Suppressor macrophage treated with lipopolysaccharide for 4 hours (primary cell): ENCODE data around the gene PLSCR1.

Experiments
- DNase-seq: peaks from one replicate; pipeline ENCODE4 v3.0.0-alpha.2; 2020

The PLSCR1 gene, protein sequence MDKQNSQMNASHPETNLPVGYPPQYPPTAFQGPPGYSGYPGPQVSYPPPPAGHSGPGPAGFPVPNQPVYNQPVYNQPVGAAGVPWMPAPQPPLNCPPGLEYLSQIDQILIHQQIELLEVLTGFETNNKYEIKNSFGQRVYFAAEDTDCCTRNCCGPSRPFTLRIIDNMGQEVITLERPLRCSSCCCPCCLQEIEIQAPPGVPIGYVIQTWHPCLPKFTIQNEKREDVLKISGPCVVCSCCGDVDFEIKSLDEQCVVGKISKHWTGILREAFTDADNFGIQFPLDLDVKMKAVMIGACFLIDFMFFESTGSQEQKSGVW

GRCh38 chr3:146544002-146544928, at the start of gene PLSCR1:
PLSCR1 (minus strand) TSS chr3:146544607; CDS start chr3:146536552, 8,055 bp downstream.
- DNase-seq = peak; percentile 100

DNA sequence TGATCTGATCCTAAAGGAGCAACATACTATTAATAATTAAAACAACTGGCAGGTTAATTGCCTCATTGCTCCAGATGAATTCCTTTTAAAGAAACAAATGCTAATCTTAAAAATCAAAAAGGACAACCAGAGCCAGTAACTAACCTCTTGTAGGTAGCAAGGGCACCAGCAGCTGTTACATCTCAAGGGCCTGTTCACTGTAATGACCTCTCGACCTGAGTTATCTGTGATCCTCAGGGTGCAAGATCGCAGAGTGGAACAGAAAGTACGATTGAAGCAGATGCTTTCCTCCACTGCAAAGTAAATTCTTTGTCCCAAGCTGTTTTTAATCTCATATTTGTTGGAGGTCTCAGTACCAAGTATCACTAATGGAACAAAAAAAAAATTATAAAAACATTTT, 49.4 kb upstream of the PLSCR1 start:
- no peak for DNase-seq

GRCh38 chr3:146590521-146590920, 46.1 kb upstream of the PLSCR1 start:
- no peak for DNase-seq

- DNase-seq = peak; percentile 47
Observed at GRCh38 chr3:146589899-146590508, 45.6 kb upstream of the PLSCR1 start.

DNA sequence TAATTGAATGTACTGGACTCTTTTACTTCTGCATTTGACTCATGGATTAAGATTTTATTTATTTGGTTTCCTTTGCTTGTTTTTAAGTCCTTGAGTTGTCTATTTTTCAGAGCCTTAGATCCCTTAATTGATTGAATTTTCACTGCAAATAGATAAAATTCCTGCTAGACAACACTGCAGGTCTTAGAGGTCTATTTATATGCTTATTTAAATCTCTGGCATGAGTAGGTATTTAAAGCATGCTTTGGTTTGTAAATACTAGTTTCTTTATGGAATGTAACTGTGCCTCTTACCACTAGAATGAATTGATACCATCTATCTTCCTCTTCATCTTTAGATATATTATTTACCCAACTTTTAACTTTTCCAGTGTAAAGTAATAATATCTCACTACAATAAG, 40.7 kb upstream of the PLSCR1 start:
- no peak for DNase-seq

DNA sequence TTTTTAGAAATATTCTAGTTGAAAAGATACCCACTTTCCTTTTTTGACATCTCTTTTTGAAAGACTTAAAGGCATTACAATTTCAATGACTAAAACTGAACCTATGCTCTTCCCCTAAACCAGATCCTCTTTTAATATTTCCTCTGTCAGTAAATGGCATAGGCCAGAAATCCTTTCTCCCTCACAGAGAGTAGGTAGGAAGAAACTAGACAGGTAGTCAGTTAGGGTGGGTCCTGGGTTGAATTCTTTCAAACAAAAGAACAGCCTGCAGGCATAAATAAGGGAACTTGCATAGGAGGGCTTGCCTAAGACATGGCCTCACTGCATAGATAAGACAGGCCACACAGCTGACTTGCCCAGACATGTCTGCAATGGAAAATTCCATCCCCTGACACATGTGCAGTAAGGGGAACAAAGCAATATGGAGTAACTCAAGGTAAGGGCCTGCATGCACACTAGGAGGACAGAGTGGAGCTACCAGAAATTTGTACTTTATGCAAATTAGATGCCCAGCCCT, 37.6 kb upstream of the PLSCR1 start:
- peak; percentile 36 for DNase-seq

- DNase-seq = no peak
Observed at GRCh38 chr3:146581080-146581601, 36.7 kb upstream of the PLSCR1 start.

- peak; percentile 75 for DNase-seq
Observed at GRCh38 chr3:146577662-146578061, 33.3 kb upstream of the PLSCR1 start.

DNA sequence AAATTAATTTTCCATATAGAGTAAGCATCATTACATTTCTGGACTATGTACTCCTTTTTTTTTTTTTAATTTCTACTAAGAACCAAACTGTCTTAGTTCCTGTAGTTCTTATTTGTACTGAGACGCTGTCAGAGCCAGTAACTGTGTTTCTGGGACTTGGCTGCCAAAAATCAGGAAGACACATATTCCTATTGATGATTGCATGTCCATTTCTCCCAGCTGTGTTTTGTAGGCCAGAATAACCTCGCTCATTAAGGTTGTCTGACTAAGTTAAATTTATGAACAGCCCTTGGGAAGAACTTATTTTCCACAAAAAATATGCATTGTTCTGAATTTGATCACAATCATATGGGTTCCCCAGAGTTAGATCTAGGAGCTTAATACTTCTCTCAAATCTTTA, 31.2 kb upstream of the PLSCR1 start:
- no peak for DNase-seq

DNA sequence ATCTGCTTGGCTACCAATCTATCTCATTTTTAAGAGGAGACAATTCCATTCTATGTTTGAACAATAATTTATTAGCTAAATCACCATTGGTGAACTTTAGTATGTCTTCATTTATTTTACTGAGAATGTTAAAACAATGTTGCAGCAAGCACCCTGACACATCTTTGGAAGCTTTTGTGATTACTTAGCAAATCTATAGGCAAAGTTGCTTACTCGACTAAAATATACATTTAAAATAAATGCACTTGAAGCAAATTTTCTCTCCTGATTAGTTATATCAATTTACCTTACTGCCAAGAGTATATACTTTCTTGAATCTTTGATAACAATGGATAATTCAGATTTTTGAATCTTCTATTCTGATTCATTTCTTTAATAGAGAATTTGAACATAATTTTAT, 29.8 kb upstream of the PLSCR1 start:
- DNase-seq = no peak

DNA sequence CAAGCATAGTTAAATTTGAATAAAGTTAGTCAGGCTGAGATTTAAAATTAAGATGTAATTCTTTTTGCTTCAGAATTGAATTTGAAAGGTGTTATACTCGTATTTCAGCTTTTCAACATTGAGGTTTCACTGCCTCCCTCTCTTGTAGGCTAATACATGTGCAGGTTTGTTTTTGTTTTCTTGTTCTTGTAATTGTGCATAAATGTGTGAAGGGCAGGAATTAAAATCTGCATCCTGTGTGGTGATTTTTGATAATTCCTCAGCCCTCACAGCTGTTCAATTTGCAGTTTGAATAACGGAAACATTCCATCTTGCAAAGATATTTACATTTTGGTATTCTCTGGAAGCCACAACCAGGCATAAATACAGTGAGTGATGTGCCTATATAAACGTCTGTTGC, 24.9 kb upstream of the PLSCR1 start:
- DNase-seq = no peak

DNA sequence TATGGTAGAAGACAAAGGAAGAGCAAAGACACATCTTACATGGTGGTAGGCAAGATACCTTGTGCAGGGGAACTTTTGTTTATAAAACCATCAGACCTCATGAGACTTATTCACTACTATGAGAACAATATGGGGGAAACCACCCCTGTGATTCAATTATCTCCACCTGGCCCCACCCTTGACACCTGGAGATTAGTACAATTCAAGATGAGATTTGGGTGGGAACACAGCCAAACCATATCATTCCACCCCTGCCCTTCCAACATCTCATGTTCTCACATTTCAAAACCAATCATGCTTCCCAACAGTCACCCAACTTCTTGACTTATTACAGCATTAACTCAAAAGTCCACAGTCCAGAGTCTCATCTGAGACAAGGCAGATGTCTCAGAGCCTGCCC, 21.7 kb upstream of the PLSCR1 start:
- DNase-seq = no peak

DNA sequence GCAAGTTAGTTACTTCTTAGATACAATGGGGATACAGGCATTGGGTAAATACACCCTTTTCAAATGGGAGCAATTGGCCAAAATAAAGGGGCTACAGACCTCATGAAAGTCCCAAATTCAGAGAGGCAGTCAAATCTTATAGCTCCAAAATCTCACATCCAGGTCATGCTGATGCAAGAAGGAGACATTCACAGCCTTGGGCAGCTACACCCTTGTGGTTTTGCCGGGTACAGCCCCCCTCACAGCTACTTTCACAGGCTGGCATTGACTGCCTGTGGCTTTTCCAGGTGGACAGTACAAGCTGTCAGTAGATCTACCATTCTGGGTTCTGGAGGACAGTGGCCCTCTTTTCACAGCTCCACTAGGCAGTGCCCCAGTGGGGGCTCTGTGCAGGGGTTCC, 17.5 kb upstream of the PLSCR1 start:
- DNase-seq = no peak

- no peak for DNase-seq
Observed at GRCh38 chr3:146561463-146561862, 17.1 kb upstream of the PLSCR1 start.

DNA sequence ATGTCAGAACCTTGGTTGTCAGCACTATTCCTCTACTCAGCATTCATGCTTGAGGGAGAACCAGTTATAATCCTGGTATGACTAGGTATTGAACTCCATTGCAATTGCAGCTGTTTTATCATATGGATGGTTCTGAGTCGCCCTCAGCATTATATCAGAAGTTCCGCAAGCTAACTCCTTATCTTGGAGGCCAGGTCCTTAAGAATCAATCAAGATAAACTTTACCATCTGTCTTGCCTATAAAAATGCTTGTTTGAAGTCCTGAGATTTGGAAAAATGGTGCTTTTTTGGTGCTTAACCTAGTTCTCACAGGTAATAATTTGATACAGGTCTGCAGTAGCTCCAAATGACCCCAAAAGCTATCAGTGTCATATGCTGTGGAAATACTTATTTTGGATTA, 16.3 kb upstream of the PLSCR1 start:
- no peak for DNase-seq

- no peak for DNase-seq
Observed at GRCh38 chr3:146559388-146559787, 15.0 kb upstream of the PLSCR1 start.

GRCh38 chr3:146558781-146559180, 14.4 kb upstream of the PLSCR1 start:
- DNase-seq = peak; percentile 42

DNA sequence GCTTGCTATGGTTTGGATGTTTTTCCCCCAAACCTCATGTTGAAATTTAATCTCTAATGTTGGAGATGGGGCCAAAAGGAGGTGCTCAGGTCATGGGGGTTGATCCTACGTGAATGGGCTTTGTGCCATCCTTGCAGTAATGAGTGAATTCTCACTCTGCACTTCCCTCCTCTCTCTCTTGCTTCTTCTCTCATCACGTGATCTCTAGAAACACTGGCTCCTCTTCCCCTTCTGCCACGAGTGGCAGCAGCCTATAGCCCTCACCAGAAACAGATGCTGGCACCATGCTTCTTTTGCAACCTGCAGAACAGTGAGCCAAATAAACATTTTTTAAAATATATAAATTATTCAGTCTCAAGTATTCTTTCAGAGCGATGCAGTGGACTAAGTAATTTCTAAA, 13.3 kb upstream of the PLSCR1 start:
- DNase-seq = peak; percentile 31

DNA sequence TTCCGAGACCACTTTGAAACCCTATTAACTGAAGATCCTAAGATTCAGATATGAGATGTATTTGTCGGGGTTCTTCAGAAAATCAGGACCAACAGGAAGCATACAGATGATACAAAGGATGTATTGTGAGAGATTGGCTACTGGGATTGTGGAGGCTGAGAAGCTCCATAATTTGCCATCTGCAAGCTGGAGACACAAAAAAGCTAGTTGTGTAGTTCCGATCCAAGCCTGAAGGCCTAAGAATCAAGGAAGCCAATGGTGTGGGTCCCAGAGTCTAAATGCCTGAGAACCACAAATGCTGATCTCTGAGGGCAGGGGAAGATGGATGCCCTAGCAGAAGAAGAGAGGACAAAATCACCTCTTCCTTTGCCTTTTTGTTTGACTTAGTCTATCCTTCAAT, 10.9 kb upstream of the PLSCR1 start:
- no peak for DNase-seq

- peak; percentile 49 for DNase-seq
Observed at GRCh38 chr3:146554151-146554760, 9.8 kb upstream of the PLSCR1 start.

DNA sequence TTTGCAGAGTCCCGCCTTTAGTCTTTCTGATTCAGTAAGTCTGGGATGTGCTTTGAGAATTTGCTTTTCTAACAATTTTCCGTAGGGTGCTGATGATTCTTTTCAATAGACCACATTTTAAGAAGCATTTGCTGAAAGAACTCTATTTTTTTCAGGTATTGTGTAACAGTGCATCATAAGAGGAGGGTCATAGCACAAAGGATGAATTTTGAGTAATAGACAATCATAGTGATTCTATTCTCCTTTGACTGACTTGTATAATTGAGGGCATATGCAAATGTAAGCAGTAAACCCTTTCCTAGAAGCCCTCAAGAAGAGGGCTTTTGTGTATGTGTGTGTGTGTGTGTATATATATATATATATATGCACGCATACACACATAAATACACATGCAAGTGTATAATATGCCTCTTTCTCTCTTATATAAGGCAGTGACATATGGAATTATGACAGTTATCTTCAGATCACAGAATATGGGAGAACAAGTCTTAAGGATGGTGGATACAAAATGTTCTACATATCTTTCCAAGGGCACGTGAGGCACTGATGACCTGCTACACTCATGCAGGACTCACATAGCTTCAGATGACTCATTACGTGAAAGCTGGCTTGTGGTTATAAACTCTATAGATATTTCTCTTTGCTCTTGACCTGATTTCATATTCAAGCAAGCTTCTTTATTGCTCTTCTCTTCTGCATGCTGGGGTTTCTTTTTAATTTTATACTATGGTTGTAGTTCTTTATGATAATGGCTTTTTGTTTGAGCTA, 6.5 kb upstream of the PLSCR1 start:
- peak; percentile 78 for DNase-seq

GRCh38 chr3:146550070-146550615, 5.7 kb upstream of the PLSCR1 start:
- DNase-seq = peak; percentile 62
